Measurements from ENCODE around the gene LBHD2.

The LBHD2 gene

DNA sequence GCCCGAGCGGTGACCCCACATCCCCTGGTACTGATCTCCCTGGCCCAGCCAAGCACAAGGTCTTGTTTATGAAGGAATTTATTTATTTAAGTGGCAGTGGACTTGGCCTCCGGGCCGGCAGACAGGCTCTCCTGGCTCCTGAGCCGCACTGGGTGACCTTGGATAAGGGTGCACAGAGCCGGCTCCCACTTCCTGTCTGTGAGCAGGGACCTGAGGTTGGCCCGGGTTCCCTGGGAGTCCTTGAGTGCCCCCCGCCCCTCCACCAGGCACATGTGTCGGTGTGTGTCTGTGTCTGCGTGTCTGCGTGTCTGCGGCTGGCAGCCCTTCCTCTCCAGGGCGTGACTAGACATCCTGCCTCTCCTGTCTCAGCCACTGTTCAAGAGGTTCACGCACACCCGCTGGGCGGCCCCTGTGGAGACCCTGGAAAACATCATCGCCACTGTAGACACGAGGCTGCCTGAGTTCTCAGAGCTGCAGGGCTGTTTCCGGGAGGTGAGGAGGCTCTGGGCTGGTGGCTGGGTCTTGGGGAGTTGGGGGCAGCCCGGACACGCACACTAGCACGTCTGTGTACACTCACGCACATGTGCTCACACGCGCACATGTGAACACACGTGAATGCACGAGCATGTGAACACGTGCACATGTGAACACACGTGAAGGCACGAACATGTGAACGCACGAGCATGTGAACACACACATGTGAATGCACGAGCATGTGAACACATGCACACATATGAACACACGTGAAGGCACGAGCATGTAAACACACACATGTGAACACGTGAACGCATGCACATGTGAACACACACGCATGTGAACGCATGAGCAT is 48.6 kb downstream of the LBHD2 start:
- no peak for DNase-seq (ENCODE audit: low spot score)

DNA sequence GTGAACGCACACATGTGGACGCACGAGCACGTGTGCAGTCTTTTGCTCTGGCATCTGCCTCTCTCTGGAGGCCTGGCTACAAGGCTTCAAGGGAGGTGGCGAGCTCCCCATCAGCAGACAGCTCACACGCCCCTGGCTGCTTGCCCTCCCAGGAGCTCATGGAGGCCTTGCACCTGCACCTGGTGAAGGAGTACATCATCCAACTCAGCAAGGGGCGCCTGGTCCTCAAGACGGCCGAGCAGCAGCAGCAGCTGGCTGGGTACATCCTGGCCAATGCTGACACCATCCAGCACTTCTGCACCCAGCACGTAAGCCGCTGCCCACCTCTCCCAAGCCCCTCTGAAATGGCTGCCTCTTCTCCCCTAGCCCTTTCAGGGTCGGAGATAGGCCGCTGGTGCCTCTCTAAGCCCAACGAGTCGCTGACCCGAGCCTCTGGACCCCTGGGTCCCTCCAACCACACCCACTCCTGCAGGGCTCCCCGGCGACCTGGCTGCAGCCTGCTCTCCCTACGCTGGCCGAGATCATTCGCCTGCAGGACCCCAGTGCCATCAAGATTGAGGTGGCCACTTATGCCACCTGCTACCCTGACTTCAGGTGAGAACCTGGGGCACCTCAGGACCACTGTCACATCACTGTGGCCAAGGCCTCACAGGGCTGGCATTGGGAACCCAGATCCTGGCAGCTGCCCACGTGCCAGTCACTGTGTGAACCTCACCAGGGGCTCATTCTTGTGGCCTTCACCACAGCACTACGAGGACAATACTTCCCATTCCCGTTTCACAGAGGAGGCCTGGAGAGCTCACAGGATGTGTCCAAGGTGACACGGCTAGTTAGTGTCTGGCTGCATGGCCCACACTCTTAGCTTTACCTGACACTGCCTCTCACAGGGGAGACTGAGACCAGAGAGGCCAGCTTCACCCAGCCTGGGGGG is 49.5 kb downstream of the LBHD2 start:
- no peak for DNase-seq (ENCODE audit: low spot score)

DNA sequence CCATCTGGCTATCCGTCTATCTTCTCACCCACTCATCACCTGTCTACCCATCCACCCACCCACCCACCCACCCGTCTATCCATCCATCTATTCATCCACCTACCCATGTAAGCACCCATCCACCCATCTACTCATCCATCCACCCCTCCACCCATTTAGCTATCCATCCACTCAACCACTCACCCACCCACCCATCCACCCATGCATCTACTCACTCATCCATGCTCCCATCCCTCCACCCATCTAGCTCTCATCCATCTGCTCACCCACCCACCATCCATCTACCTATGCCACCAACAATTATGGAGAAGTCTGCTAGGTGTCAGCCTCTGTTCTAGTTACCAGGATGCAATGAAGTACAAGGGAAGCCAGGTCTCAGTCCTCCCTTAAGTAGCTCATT is 50.4 kb downstream of the LBHD2 start:
- no peak for DNase-seq (ENCODE audit: low spot score)

DNA sequence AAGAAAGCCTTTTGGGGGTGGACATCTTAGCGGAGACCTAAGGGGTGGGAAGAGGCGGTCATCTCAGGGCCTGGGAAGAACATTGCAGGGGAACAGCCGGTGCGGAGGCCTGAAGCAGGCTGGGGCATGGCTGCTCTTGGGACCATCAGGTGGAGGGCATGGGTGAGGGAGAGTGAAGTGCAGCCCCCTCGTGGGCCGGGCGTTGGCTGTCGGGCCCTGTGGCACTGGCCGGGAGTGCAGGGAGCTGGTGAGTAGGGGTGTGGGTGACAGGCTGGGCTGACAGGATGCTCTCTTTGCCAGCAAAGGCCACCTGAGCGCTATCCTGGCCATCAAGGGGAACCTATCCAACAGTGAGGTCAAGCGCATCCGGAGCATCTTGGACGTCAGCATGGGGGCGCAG is 50.9 kb downstream of the LBHD2 start:
- DNase-seq (ENCODE audit: low spot score), result no peak

DNA sequence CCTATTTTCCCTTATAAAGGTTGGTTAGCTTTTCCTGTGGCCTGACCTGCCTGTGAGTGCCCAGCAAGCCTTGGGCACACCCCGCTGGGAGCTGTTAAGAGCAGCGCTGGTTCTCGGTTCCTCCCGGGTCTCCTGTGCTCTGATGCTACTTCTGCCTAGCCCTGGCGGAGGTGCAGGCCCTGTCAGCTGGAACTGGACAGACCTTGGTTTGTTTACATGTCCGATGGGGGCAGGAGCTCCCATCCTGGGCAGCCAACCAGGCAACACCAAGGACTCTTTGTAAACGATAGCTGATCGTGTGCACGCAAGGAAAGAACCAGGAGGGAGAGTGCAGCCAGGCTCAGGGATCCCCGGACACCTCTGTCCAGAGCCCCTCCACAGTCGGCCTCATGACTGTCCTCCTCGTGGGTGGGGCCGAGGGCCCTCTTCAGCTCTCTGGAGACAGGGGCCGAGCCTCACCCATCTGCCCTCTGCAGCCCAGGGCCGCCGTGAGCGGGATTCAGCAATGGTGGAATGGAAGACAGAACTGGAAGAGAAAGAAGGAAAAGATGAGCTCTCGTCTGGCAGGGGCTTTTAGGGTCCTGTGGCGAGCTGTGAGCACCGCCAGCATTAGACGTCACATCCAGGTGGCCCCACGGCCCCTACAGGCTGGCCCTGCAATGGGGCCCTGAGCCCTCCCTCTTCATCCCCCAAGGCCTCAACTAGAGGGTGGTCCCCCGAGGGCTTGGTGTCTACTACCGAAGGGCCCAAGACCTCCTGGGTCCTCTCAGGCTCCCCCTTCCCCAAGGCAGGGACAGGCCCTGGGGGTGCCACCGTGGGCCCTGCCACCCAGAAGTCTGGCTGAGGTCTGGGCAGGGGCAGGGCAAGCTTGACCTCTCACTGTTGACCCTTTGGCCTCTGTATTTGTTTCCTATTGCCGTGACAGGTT is 51.6 kb downstream of the LBHD2 start:
- DNase-seq (ENCODE audit: low spot score), result no peak

DNA sequence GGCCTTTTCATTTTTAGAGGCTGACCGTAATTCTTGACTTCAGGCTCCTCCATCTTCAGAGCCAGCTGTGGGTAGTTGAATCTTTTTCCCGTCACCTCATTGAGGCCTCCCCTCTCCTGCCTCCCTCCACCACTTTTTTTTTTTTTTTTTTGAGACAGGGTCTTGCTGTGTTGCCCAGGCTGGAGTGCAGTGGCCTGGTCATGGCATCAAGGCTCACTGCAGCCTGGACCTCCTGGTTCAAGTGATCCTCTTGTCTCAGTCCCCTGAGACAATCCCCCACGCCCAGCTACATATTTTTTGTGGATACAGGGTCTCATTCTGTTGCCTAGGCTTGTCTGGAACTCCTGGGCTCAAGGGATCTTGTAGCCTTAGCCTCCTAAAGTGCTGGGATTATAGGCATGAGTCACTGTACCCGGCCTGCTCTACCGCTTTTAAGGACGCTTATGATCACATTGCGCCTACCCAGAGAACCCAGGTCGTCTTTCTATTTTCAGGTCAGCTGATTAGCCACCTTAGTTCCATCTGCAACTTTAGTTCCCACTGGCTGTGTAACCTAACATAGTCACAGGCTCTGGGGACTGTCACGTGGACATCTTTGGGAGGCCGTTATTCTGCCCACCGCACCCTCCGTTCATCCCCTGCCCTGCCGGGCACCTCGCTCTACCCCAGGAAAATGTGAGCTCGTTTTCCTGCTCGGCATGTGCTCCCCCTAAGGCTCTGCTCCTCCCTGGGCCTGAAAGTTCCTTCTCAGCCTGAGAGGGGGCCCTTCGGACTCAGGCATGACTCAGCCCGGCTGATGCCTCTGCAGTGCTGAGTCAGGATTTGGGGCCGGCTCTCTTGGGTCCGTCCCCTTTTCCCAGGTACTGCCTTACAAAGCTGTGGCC is 52.6 kb downstream of the LBHD2 start:
- DNase-seq (ENCODE audit: low spot score), result no peak

DNA sequence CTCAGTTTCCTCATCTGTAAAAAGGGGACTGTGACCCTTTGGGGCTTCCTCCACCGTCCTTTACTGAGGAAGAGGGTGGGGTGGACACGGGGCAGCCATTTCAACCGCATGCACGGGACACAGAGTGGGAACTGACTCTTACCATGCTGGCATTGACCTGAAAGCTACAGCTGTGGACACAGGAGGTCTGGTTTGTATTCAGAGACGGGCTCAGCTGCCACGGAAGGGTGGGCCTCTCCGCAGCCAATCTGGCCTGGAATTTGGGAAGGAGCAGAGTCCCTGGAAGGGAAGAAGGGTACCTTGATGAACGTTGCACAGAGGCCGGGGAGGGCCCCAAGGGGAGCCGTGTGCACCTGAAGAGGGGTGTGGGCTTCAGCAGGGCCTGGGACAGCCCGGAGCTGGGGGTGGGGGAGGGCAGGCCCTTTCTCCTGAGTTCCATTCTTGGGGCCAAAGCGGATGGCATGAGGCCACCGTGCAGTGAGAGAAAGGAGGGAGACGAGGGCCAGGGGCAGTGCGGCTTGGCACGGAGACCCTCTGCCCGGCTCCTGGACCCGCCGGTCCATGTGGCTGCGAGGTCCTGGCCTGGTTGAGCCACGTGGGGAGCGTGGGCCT is 53.8 kb downstream of the LBHD2 start:
- DNase-seq (ENCODE audit: low spot score), result no peak

DNA sequence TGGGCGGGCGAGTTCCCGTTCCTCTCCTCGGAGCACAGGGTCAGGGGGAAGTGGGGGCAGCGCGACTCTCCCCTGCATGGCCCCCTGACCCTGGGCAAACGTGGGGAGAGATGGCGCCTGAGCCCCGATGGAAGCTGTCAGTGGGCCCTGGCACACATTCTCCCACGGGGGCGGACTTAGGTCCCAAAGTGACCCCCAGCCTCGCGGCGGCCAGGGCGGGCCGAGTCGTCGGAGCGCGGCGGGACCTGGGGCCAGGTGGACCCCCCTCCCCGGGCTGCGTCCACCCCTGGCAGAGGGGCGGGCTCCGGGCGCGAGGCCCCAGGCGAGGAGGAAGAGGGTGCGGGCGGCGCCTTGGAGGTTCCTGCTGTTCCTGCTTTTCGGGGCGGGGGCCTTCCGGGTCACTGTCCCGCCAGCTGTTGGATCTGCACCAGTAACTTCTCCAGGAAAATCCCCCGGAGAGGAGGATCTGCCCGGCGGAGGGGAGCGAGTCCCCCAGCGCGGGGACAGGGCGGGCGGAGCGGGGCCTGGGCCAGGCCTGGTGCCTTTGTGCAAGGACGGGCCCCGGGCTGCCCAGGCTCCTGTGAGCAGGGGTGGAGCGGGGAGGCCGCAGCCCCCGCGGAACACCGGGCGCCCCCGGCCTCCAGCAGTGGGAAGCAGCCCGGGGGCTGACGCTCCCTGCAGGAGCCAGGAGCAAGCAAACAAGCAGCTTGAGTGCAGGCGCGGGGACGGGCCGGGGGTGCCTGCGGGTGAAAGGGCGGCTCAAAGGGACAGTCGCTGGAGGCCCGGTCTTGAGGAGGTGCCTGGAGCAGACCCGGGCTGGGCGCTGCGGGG is 54.5 kb downstream of the LBHD2 start:
- DNase-seq (ENCODE audit: low spot score), result no peak

DNA sequence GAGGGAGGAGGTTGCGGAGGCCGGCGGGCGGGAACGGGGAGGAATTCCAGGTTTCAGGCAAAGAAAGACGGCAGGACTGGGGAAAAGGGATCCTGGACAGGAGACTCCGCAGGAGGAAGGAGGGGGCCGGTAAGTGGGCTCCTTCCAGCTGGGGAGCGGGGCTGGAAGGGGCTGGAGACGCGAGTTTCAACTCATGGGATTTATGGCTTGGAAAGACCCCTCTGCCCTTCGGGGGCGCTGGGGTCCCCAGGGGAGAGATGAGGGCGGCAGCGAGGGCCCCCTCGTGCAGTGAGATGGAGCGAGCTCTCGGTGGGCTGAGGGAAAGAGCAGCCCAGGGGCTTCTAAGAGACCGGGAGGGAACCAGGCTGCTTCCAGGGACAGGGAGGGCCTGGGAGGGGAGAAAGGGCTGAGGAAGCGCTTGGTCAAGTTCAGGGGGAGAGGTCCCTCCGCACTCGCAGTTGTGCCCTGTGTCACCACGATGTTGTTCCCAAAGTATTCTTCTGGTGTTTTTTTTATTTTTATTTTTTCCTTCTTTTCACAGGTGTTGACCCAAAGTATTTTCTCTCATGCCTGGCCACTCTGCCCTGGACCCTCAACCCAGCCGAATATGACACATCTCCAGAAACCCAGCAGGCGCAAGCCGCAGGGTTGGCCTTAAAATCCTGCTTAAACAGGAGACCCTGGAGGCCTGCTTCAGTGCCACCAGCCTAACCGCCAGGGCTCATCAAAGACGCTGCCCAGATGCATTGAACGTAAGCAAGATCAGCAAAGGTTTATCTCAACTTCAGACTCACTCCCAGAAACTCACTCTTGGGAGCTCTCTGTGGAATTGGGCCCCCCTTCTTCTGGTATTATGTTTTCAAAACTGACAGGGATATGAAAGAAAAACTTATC is 55.4 kb downstream of the LBHD2 start:
- DNase-seq (ENCODE audit: low spot score), result no peak

Data from CD4-positive, alpha-beta T cell treated with Interleukin-15 for 4 hours (primary cell).